Endothelial cell of umbilical vein (primary cell): ENCODE measurements around the gene CTPS1. TPM values are rescaled to one million over a fixed set of nuclear protein-coding genes. Genes with fewer than 3 reads are reported as not detected.

Experiments
- BruUV-seq: library from RNA; stranded (reverse); fragments of 400-500 nt; replicated peaks from 2 replicates; lab custom pipeline; 2021; lab: Mats Ljungman, UMichigan
- CTCF ChIA-PET: fragments of 300-600, 350-600 bp; sonication (Branson Sonifier 250); formaldehyde crosslinking; loops from one replicate; lab custom pipeline; 2021; ENCODE audit warnings: antibody characterized with exemption, inconsistent platforms; lab: Charles Lee
- POLR2A ChIA-PET: fragments of 300-600, 350-600 bp; sonication (Branson Sonifier 250); formaldehyde crosslinking; loops from one replicate; lab custom pipeline; 2021; ENCODE audit warnings: antibody characterized with exemption, inconsistent platforms; lab: Charles Lee
- DNase-seq: peaks from one replicate; pipeline ENCODE4 v3.0.0-alpha.2; 2011; ENCODE audit warnings: low read depth, low spot score
- FAIRE-seq: peaks from 2 replicates; lab custom pipeline; 2011; peaks lifted over from hg19 to GRCh38; lab: Jason Lieb, UNC
- H2AFZ ChIP-seq: 2 replicates; pipeline ENCODE4 v1.6.0; 2012; ENCODE audit warnings: low read depth, low read length, control low read depth, inconsistent platforms
- H3K27ac ChIP-seq: 2 replicates; pipeline ENCODE4 v1.5.1; 2011; ENCODE audit warnings: low read depth, mild to moderate bottlenecking, control low read depth, low read length, moderate library complexity; ENCODE audit not compliant: insufficient read depth
- H3K27me3 ChIP-seq, 2 experiments: 2 replicates each; pipeline versions ENCODE4 v1.6.0 to v1.6.1; 2011; ENCODE audit warnings: low read length in 2 of 2, mixed read lengths in 1 of 2; ENCODE audit not compliant: control insufficient read depth in 2 of 2, insufficient read depth in 2 of 2
- H3K36me3 ChIP-seq, 2 experiments: 2 replicates in 1 of 2; 3 replicates in 1 of 2; pipeline ENCODE4 v1.5.1; 2011; ENCODE audit warnings: low read length in 2 of 2, mild to moderate bottlenecking in 1 of 2, moderate library complexity in 1 of 2; ENCODE audit not compliant: control insufficient read depth in 2 of 2, insufficient read depth in 2 of 2; ENCODE audit errors: extremely low read depth in 1 of 2
- H3K4me1 ChIP-seq: 3 replicates; pipeline ENCODE4 v1.5.1; 2011; ENCODE audit warnings: mild to moderate bottlenecking, low read length; ENCODE audit not compliant: control insufficient read depth, insufficient read depth; ENCODE audit errors: extremely low read depth
- H3K4me2 ChIP-seq: 2 replicates; pipeline ENCODE4 v1.6.1; 2011; ENCODE audit warnings: low read length, control low read depth, mixed read lengths; ENCODE audit not compliant: insufficient read depth
- H3K4me3 ChIP-seq, 3 experiments: fragments of 200-600 bp in 1 of 3; sonication (generic), shearing (Covaris generic) in 1 of 3; replicated peaks in 1 of 3; 2 replicates each; pipeline ENCODE4 v1.5.1; 2011 to 2016; ENCODE audit warnings: control low read depth in 3 of 3, low read length in 3 of 3, mild to moderate bottlenecking in 2 of 3, inconsistent platforms in 1 of 3, low read depth in 1 of 3, moderate library complexity in 1 of 3; ENCODE audit not compliant: insufficient read depth in 1 of 3
- H3K79me2 ChIP-seq: 2 replicates; pipeline ENCODE4 v1.6.0; 2012; ENCODE audit warnings: low read length, inconsistent platforms; ENCODE audit not compliant: control insufficient read depth, insufficient read depth
- H3K9ac ChIP-seq: replicated peaks from 2 replicates; pipeline ENCODE3; 2011; ENCODE audit warnings: low read length, control low read depth; ENCODE audit not compliant: insufficient read depth; ENCODE audit errors: extremely low read depth
- H3K9me1 ChIP-seq: replicated peaks from 3 replicates; pipeline ENCODE4 v1.6.0; 2011; ENCODE audit warnings: mild to moderate bottlenecking, low read length; ENCODE audit not compliant: control insufficient read depth, insufficient read depth; ENCODE audit errors: extremely low read depth
- H3K9me3 ChIP-seq: replicated peaks from 2 replicates; pipeline ENCODE4 v1.5.1; 2012; ENCODE audit warnings: low read length, inconsistent platforms; ENCODE audit not compliant: control insufficient read depth, insufficient read depth
- H4K20me1 ChIP-seq: replicated peaks from 2 replicates; pipeline ENCODE3; 2011; ENCODE audit warnings: mild to moderate bottlenecking, low read length; ENCODE audit not compliant: control insufficient read depth, insufficient read depth; ENCODE audit errors: extremely low read depth
- EZH2 ChIP-seq: IDR thresholded peaks from 2 replicates; pipeline ENCODE4 v1.6.1; 2012; ENCODE audit warnings: borderline replicate concordance, low read depth, mild to moderate bottlenecking, moderate library complexity, low read length, inconsistent platforms; ENCODE audit not compliant: severe bottlenecking
- FOS ChIP-seq: IDR thresholded peaks from 2 replicates; pipeline ENCODE4 v1.6.1; 2011; ENCODE audit warnings: mild to moderate bottlenecking, low read length, moderate library complexity, borderline replicate concordance; ENCODE audit not compliant: insufficient read depth
- GATA2 ChIP-seq: IDR thresholded peaks from 2 replicates; pipeline ENCODE4 v1.7.0; 2011; ENCODE audit warnings: low read depth, mild to moderate bottlenecking, moderate library complexity, mixed read lengths, low read length; ENCODE audit not compliant: insufficient read length, insufficient read depth
- JUN ChIP-seq: IDR thresholded peaks from 2 replicates; pipeline ENCODE4 v1.6.1; 2011; ENCODE audit warnings: borderline replicate concordance, low read depth; ENCODE audit not compliant: insufficient read length, insufficient read depth
- MYC ChIP-seq: IDR thresholded peaks from one replicate; pipeline ENCODE4 v1.6.1; 2011; ENCODE audit warnings: mild to moderate bottlenecking, low read depth, low read length
- POLR2AphosphoS5 ChIP-seq: IDR thresholded peaks from 2 replicates; pipeline ENCODE4 v1.6.1; 2012; ENCODE audit warnings: low read depth, mild to moderate bottlenecking, control low read depth, low read length, moderate library complexity; ENCODE audit not compliant: insufficient read depth
- dilution Hi-C: fragments of 300-500 bp; cut with MboI; formaldehyde crosslinking; loops from one replicate; pipeline ENCODE4 v1.15.0; 2019; ENCODE audit warnings: low sequenced_read_pairs; ENCODE audit not compliant: extremely low pct_ligation_motif_present
- intact Hi-C: fragments of 100-400 bp; cut with micrococcal nuclease; formaldehyde crosslinking; loops from one replicate; pipeline ENCODE4 v1.10.0; 2022
- polyA plus RNA-seq, 4 experiments: library from polyadenylated mRNA; depleted of rRNA in 3 of 4; stranded (reverse) in 3 of 4; unstranded in 1 of 4; fragments of >200 nt; gene quantifications; 2 replicates each; pipeline versions ENCODE4 v1.2.1 to v1.2.3, GENCODE V29; 2011 to 2012; ENCODE audit warnings: missing spikeins in 1 of 4
- total RNA-seq: library from RNA; stranded (reverse); gene quantifications from 2 replicates; pipeline ENCODE4 v1.2.3, GENCODE V29; 2021
- TF ChIP-seq, protein P1 (sequence below): IDR thresholded peaks from 2 replicates; pipeline ENCODE4 v1.6.1; 2011; ENCODE audit not compliant: insufficient read depth, insufficient read length
- TF ChIP-seq, protein P2 (sequence below), 2 donors: IDR thresholded peaks; 1 replicate in 1 of 2; 2 replicates in 1 of 2; pipeline ENCODE4 v1.5.1; 2011; ENCODE audit warnings: low read length in 2 of 2, mild to moderate bottlenecking in 2 of 2, moderate library complexity in 2 of 2, control low read depth in 1 of 2, inconsistent platforms in 1 of 2, low read depth in 1 of 2; ENCODE audit not compliant: insufficient read depth in 1 of 2; ENCODE audit errors: extremely low read depth in 1 of 2

CTPS1 gene
- total and polyA plus RNA-seq, 2 donors (not counting 3 experiments of a cell fraction or from before 2014, with no cell fraction given), result 24.9 to 65.8 TPM

DNA sequence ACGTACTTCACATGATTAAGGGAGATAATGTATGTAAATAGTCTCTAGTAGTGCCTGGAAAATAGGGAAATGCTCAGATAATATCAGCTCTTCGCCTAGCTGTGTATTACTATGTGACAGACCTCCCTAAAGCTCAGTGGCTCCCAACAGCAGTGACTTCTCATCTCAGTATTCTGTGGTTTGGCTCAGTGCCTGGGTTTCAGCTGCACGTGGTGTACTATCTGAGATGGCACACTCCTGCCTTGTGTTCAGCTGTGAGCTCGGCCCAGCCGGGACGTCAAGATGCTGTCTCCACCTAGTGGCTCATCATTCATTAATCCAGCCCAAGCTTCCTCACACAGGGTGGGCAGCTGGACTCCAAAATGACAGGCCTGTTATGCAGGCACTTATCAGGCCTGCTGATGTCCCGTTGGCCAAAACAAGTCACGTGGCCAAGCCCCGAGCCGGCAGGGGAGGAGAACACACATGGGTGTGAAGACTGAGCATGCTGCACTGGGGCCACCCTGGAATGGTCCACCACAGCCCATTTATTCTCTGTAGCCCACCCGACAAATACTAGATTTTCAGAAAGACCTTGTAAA, 24.2 kb downstream of the CTPS1 start:
- Histone ChIP-seq H2AFZ (no peak overlapping the region), H4K20me1 (no peaks in the 10 kb centered on the region), H3K9me3 (no peaks in the 10 kb centered on the region), H3K4me1 (peaks cover 10% of the 10 kb centered on the region), H3K9me1 (no peaks in the 10 kb centered on the region), H3K4me2 (no peak overlapping the region), H3K27me3 (no peaks in the 10 kb centered on the region), H3K36me3 (peaks cover 27 to 34% of the 10 kb centered on the region in 2 experiments), H3K4me3 (no peak overlapping the region), H3K9ac (no peak overlapping the region), H3K27ac (peak overlapping the region; percentile 44), H3K79me2 (no peaks in the 10 kb centered on the region)
- dilution Hi-C loops (no loop called here), intact Hi-C loops (loop anchor here (1.0 kb wide), 2 partner anchors 11 to 24 kb away; partner anchors contain the start of gene CTPS1)
- POLR2A ChIA-PET, result interaction anchor here (0.6 to 1.2 kb wide), 4 partner anchors 9 to 21 kb away, joined by 3 to 5 read pairs (median 4); no protein-coding TSS in a partner anchor
- peak; percentile 95 for DNase-seq
- TF ChIP-seq, protein P1, sequence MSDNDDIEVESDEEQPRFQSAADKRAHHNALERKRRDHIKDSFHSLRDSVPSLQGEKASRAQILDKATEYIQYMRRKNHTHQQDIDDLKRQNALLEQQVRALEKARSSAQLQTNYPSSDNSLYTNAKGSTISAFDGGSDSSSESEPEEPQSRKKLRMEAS, result peak; percentile 94
- TF ChIP-seq JUN (no peak), GATA2 (peak; percentile 84), FOS (no peak), POLR2AphosphoS5 (peak; percentile 84), EZH2 (no peak), MYC (peak; percentile 74)
- TF ChIP-seq, protein P2, sequence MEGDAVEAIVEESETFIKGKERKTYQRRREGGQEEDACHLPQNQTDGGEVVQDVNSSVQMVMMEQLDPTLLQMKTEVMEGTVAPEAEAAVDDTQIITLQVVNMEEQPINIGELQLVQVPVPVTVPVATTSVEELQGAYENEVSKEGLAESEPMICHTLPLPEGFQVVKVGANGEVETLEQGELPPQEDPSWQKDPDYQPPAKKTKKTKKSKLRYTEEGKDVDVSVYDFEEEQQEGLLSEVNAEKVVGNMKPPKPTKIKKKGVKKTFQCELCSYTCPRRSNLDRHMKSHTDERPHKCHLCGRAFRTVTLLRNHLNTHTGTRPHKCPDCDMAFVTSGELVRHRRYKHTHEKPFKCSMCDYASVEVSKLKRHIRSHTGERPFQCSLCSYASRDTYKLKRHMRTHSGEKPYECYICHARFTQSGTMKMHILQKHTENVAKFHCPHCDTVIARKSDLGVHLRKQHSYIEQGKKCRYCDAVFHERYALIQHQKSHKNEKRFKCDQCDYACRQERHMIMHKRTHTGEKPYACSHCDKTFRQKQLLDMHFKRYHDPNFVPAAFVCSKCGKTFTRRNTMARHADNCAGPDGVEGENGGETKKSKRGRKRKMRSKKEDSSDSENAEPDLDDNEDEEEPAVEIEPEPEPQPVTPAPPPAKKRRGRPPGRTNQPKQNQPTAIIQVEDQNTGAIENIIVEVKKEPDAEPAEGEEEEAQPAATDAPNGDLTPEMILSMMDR (IDR thresholded peaks at IDR 0.05; ENCODE audit: extremely low read depth in 1 of 2, insufficient read depth in 1 of 2, low read depth in 1 of 2, low read length in 2 of 2), result peak; percentile 60 to 67
- no TSS peak for BruUV-seq
- CTCF ChIA-PET, result interaction anchor here (0.6 to 3.3 kb wide), 26 partner anchors 9 to 238 kb away, joined by 3 to 22 read pairs (median 6); partner anchors contain the start of genes CITED4, CTPS1, SCMH1 and SLFNL1
- peak; percentile 99 for FAIRE-seq
